Karpas-422 (cell line): ENCODE results near the gene TMPRSS13. TPM values are rescaled to one million over a fixed set of nuclear protein-coding genes. Genes with fewer than 3 reads are reported as not detected.
"Not testable (repeated sequence)": the region's sequence is repeated elsewhere in the genome, so short reads cannot be mapped to it uniquely, and the experiment has no call there.

ENCODE experiments used
- DNase-seq: peaks from one replicate; pipeline ENCODE4 v3.0.0-alpha.2; 2015
- H2AFZ ChIP-seq: fragments of 200-600 bp; sonication (generic); 2 replicates; pipeline ENCODE4 v1.6.1; 2014; ENCODE audit warnings: antibody characterized with exemption, low read length, mixed read lengths
- H3K27ac ChIP-seq: fragments of 200-600 bp; sonication (generic); 2 replicates; pipeline ENCODE4 v1.5.1; 2014; ENCODE audit warnings: mild to moderate bottlenecking, low read length, moderate library complexity
- H3K27me3 ChIP-seq: fragments of 200-600 bp; sonication (generic); 2 replicates; pipeline ENCODE4 v1.6.1; 2014; ENCODE audit warnings: low read length, mixed read lengths
- H3K36me3 ChIP-seq: fragments of 200-600 bp; sonication (generic); 2 replicates; pipeline ENCODE4 v1.6.1; 2014; ENCODE audit warnings: low read length, mixed read lengths; ENCODE audit not compliant: insufficient read depth
- H3K4me1 ChIP-seq: fragments of 200-600 bp; sonication (generic); 2 replicates; pipeline ENCODE4 v1.6.1; 2014; ENCODE audit warnings: mild to moderate bottlenecking, low read length, mixed read lengths
- H3K4me2 ChIP-seq: fragments of 200-600 bp; sonication (generic); 2 replicates; pipeline ENCODE4 v1.6.1; 2014; ENCODE audit warnings: low read length, low read depth, mild to moderate bottlenecking; ENCODE audit not compliant: poor library complexity, severe bottlenecking
- H3K4me3 ChIP-seq: fragments of 200-600 bp; sonication (generic); 2 replicates; pipeline ENCODE4 v1.5.1; 2014; ENCODE audit warnings: mild to moderate bottlenecking, antibody characterized with exemption, low read length, mixed read lengths
- H3K79me2 ChIP-seq: fragments of 200-600 bp; sonication (generic); 2 replicates; pipeline ENCODE4 v1.6.1; 2014; ENCODE audit warnings: mild to moderate bottlenecking, low read length, mixed read lengths
- H3K9ac ChIP-seq: fragments of 200-600 bp; sonication (generic); 2 replicates; pipeline ENCODE4 v1.6.0; 2014; ENCODE audit warnings: low read length
- H3K9me2 ChIP-seq: fragments of 200-600 bp; sonication (generic), shearing (Covaris generic); replicated peaks from 2 replicates; pipeline ENCODE4 v1.6.0; 2014; ENCODE audit warnings: mild to moderate bottlenecking, low read length, moderate library complexity; ENCODE audit not compliant: insufficient read depth
- H3K9me3 ChIP-seq: fragments of 300-700, 200-600 bp; sonication (generic); 2 replicates; pipeline ENCODE4 v1.6.1; 2014; ENCODE audit warnings: low read length, mixed read lengths
- H4K20me1 ChIP-seq: fragments of 200-600 bp; sonication (generic); 2 replicates; pipeline ENCODE4 v1.6.1; 2014; ENCODE audit warnings: mild to moderate bottlenecking, antibody characterized with exemption, low read length, low read depth; ENCODE audit not compliant: insufficient read depth
- total RNA-seq: library from RNA; depleted of rRNA; stranded (reverse); fragments of >200 nt; shearing (Covaris generic); gene quantifications from 2 replicates; pipeline ENCODE4 v1.2.3, GENCODE V29; 2014; ENCODE audit warnings: low replicate concordance

TMPRSS13 gene
- total RNA-seq, 1 experiment from 2014 or later: 1.1 TPM

DNA sequence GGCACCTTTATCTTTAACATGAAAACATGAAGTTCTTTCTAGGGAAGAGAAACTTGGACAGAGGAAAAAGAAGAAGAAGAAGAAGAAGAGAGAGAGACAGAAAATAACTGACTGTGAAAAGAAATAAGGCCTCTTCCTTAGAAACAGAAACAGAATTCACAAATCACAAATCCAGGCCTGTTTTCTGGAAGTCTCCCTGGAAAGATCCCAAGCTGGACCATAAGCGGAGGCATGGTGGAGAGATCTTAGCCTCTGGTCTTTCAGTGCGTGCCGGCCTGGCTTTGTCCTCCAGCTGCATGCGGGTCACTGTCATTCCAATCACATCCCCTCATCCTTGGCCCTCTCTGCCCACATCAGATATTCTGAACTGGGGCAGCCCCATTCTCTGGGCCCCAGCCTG is 59.6 kb downstream of the TMPRSS13 start:
- Histone ChIP-seq H3K36me3 (no peaks in the 10 kb centered on the region), H4K20me1 (no peaks in the 10 kb centered on the region), H3K9me2 (no peaks in the 10 kb centered on the region), H3K4me2 (no peak overlapping the region), H3K4me1 (no peaks in the 10 kb centered on the region), H3K9ac (no peak overlapping the region), H2AFZ (no peak overlapping the region), H3K79me2 (no peaks in the 10 kb centered on the region), H3K27me3 (no peaks in the 10 kb centered on the region), H3K9me3 (no peaks in the 10 kb centered on the region), H3K27ac (no peak overlapping the region), H3K4me3 (no peak overlapping the region)
- DNase-seq: no peak

DNA sequence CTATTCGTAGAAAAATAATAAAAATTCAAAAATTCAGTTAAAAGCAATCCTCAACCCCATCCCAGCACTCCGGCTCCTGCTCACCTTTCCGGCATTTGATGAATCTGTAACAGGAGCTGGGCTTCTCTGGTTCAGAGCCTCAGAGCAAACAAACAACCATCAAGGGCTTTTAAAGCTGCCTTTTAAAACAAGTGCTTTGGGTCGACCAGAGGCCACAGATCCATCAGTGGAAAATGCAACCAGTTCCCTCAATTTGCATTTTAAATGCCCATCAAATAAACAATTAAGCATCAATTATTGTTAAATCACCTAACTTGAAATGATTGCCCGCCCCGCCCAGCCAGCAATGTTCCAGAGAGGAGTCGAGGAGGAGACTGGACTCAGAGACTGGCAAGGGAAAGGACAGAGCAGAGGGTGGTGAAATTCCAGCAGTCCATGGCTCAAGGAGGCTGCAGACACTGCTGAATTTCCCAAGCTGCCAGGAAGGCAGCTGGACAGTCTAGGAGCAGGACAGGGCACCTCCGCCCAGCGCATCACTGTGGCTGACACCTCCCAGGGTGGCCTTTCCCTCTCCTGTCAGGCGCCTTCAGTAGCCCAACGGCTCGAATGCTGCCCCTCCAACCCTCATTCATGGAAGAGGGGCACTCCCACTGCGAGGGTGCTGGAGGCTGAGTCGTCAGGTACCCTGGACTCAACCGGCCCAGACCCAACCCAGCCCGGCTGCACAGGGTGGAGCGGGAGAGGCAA is 60.2 kb downstream of the TMPRSS13 start:
- H3K4me1 ChIP-seq: no peaks in the 10 kb centered on the region
- no peak overlapping the region for H3K27ac ChIP-seq
- no peaks in the 10 kb centered on the region for H3K27me3 ChIP-seq
- no peak overlapping the region for H3K4me2 ChIP-seq
- no peaks in the 10 kb centered on the region for H3K36me3 ChIP-seq
- no peaks in the 10 kb centered on the region for H3K9me3 ChIP-seq
- no peak for DNase-seq
- H3K79me2 ChIP-seq: no peaks in the 10 kb centered on the region
- H4K20me1 ChIP-seq: no peaks in the 10 kb centered on the region
- no peaks in the 10 kb centered on the region for H3K9me2 ChIP-seq
- no peak overlapping the region for H2AFZ ChIP-seq
- no peak overlapping the region for H3K9ac ChIP-seq
- H3K4me3 ChIP-seq: no peak overlapping the region

DNA sequence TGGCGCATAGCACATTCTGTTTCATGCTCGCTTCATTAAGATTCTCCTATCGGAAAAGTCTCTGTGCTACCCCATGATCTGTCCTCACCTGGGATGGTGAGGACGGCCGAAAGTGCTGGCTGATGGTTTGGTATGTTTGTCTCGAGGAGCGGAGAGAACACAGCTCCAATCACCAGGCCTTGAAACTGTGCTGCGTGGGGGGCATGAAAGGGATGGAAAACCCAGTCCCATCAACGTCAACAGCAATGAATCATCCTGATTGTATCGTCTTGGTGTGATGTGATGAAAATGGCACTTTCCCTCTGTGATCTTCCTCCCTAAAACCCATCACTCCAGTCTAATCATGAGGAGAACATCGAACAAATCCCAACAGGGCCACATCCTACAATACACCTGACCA is 61.1 kb downstream of the TMPRSS13 start:
- Histone ChIP-seq H3K9me2 (no peaks in the 10 kb centered on the region), H4K20me1 (no peaks in the 10 kb centered on the region), H2AFZ (no peak overlapping the region), H3K36me3 (no peaks in the 10 kb centered on the region), H3K4me1 (no peaks in the 10 kb centered on the region), H3K27ac (no peak overlapping the region), H3K9me3 (no peaks in the 10 kb centered on the region), H3K9ac (no peak overlapping the region), H3K27me3 (no peaks in the 10 kb centered on the region), H3K4me3 (no peak overlapping the region), H3K4me2 (no peak overlapping the region), H3K79me2 (no peaks in the 10 kb centered on the region)
- DNase-seq: no peak

DNA sequence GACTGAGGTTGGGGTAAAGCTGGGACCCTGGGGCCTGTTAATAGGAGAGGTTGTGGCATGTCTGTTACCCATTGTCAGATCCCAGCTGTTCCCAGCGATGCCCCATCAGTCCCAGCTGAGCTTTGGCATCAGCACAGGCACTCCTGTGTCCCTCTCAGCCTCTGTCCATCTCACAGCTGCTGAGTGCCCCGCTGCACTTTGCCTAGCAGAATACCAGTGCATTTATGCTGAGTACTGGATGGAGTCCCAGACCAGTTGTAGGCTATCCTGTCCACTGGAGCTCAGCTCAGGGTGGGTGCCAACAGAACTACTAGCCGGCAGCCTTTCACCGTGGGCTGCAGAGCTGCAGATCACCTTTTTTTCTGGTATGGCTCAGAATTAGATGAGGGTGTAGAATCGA is 62.7 kb downstream of the TMPRSS13 start:
- H3K4me1 ChIP-seq: peaks cover 4% of the 10 kb centered on the region
- no peak for DNase-seq
- H3K79me2 ChIP-seq: no peaks in the 10 kb centered on the region
- H3K4me2 ChIP-seq: no peak overlapping the region
- H2AFZ ChIP-seq: no peak overlapping the region
- H3K27me3 ChIP-seq: no peaks in the 10 kb centered on the region
- no peaks in the 10 kb centered on the region for H4K20me1 ChIP-seq
- no peaks in the 10 kb centered on the region for H3K9me3 ChIP-seq
- H3K9me2 ChIP-seq: no peaks in the 10 kb centered on the region
- no peak overlapping the region for H3K4me3 ChIP-seq
- no peaks in the 10 kb centered on the region for H3K36me3 ChIP-seq
- H3K9ac ChIP-seq: no peak overlapping the region
- no peak overlapping the region for H3K27ac ChIP-seq

DNA sequence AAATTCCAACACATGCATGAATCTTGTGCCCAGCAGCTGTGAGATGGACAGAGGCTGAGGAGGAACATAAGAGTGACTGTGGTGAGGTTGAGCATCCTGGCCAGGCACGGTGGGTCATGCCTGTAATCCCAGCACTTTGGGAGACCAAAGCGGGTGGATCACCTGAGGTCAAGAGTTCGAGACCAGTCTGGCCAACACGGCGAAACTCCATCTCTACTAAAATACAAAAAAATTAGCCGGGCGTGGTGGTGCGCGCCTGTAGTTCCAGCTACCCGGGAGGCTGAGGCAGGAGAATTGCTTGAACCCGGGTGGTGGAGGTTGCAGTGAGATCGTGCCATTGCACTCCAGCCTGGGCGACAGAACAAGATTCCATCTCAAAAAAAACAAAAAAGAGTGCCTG is 63.7 kb downstream of the TMPRSS13 start:
- H3K4me1 ChIP-seq, DNase-seq, H3K4me2 ChIP-seq, H3K9me3 ChIP-seq, H2AFZ ChIP-seq, H3K36me3 ChIP-seq, H3K9me2 ChIP-seq, H3K79me2 ChIP-seq, H3K9ac ChIP-seq, H3K4me3 ChIP-seq, H3K27ac ChIP-seq, H4K20me1 ChIP-seq, H3K27me3 ChIP-seq: not testable (repeated sequence)

DNA sequence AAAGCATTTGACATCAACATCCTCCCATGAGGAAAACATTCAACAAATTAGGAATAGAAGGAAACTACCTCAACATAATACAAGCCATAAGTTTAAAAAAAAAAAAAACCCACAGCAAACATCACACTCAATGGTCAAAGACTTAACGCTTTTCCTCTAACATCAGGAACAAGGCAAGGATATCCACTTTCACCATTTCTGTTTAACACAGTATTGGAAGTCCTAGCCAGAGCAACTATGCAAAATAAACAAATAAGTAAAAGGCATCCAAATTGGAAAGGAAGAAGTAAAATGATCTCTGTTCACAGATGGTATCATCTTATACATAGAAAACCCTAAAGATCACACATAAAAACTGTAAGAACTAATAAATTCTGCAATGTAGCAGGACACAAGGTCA is 65.8 kb downstream of the TMPRSS13 start:
- Histone ChIP-seq H3K9me2 (no peaks in the 10 kb centered on the region), H3K36me3 (no peaks in the 10 kb centered on the region), H3K27me3 (no peaks in the 10 kb centered on the region), H3K4me3 (no peak overlapping the region), H2AFZ (no peak overlapping the region), H3K9me3 (no peaks in the 10 kb centered on the region), H3K79me2 (no peaks in the 10 kb centered on the region), H3K4me2 (no peak overlapping the region), H3K4me1 (peaks cover 7% of the 10 kb centered on the region), H4K20me1 (no peaks in the 10 kb centered on the region), H3K27ac (no peak overlapping the region), H3K9ac (no peak overlapping the region)
- no peak for DNase-seq

DNA sequence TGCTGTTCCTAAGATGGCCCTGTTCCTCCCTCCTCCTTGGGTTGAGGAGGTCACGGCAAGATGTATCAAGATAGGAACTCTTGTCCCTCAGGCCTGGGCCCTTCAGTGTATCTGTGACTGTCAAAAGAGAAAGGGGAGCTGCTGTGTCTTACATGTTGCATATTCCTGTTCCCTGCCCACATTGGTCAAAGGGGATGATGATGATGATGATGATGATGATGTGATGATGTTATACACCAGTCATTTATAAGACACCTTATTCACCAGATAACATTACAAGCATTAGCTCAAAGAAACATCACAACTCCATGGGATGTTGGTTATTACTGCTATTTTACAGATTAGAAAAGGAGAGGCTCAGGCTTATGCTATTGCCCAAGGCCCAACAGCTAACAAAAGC is 66.4 kb downstream of the TMPRSS13 start:
- H3K9me3 ChIP-seq: no peaks in the 10 kb centered on the region
- no peak for DNase-seq
- H3K4me3 ChIP-seq: no peak overlapping the region
- H3K79me2 ChIP-seq: no peaks in the 10 kb centered on the region
- no peak overlapping the region for H3K4me2 ChIP-seq
- H3K27ac ChIP-seq: no peak overlapping the region
- H2AFZ ChIP-seq: no peak overlapping the region
- H3K27me3 ChIP-seq: no peaks in the 10 kb centered on the region
- H3K36me3 ChIP-seq: no peaks in the 10 kb centered on the region
- H3K4me1 ChIP-seq: peaks cover 7% of the 10 kb centered on the region
- H3K9me2 ChIP-seq: no peaks in the 10 kb centered on the region
- no peaks in the 10 kb centered on the region for H4K20me1 ChIP-seq
- H3K9ac ChIP-seq: no peak overlapping the region

DNA sequence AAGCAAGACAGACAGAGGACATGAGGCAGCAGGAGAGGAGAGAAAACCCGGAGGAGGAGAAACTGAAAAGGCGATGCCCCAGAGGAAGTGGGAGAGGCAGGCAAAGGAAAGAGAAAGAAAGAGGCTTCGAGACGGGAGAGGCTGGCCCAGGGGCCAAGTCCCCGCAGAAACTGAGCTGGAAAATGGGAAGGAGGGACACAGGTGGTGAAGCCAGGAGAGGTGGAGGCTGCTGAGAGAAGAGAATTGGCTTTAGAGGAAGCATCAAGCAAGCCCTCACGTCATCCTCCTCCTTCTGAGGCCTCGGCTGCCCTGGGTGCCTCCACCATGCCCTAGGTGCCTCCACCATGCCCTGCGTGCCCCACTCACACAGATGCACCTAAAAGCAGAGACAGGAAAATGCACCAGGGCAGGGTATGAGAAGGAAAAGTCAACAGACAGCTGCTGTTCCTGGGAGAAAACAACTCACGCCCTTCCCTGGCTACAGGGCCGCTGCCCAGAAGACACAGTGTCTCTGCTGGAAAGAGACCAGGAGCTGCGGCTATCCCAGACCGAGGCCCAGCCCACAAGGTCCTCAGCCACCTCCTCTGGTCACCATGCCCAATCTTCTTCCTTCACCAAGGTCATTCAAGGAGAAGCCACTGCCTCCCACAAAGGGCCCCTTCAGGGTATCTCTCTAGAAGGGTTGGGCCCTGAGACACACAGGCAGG is 67.0 kb downstream of the TMPRSS13 start:
- DNase-seq: no peak
- Histone ChIP-seq H3K27ac (no peak overlapping the region), H3K9me2 (no peaks in the 10 kb centered on the region), H3K9ac (no peak overlapping the region), H4K20me1 (no peaks in the 10 kb centered on the region), H3K9me3 (no peaks in the 10 kb centered on the region), H3K36me3 (no peaks in the 10 kb centered on the region), H3K27me3 (no peaks in the 10 kb centered on the region), H2AFZ (no peak overlapping the region), H3K4me3 (no peak overlapping the region), H3K4me1 (peaks cover 7% of the 10 kb centered on the region), H3K4me2 (no peak overlapping the region), H3K79me2 (no peaks in the 10 kb centered on the region)
